IMR-90 (cell line): Measurements from ENCODE around the gene PLEKHA8.

Source experiments
- BHLHE40 ChIP-seq: fragments of 150-350 bp; IDR thresholded peaks from 2 replicates; pipeline ENCODE4 v1.6.1; 2016; ENCODE audit warnings: mild to moderate bottlenecking, low read depth, low read length
- CEBPB ChIP-seq: IDR thresholded peaks from 2 replicates; pipeline ENCODE4 v1.6.1; 2012; ENCODE audit warnings: low read depth, low read length, improper control_type of control experiment
- CTCF ChIP-seq: conservative IDR thresholded peaks from 2 replicates; pipeline ENCODE4 v1.5.1; 2012; ENCODE audit warnings: mild to moderate bottlenecking, low read depth, low read length, improper control_type of control experiment
- POLR2A ChIP-seq: IDR thresholded peaks from 2 replicates; pipeline ENCODE4 v1.6.1; 2012; ENCODE audit warnings: mild to moderate bottlenecking, low read depth, low read length
- RCOR1 ChIP-seq: IDR thresholded peaks from 2 replicates; pipeline ENCODE4 v1.6.1; 2012; ENCODE audit warnings: mild to moderate bottlenecking, low read length, improper control_type of control experiment; ENCODE audit not compliant: insufficient replicate concordance
- SMC3 ChIP-seq: fragments of 150-350 bp; IDR thresholded peaks from 2 replicates; pipeline ENCODE4 v1.6.1; 2016; ENCODE audit warnings: low read depth, mild to moderate bottlenecking, antibody characterized with exemption, low read length, moderate library complexity
- USF2 ChIP-seq: fragments of 150-350 bp; IDR thresholded peaks from 2 replicates; pipeline ENCODE4 v1.6.1; 2017; ENCODE audit warnings: mild to moderate bottlenecking, antibody characterized with exemption, low read length, low read depth

GRCh38 chr7:30143748-30144251 is 115.6 kb downstream of the PLEKHA8 start:
- TF ChIP-seq RCOR1 (no peak), BHLHE40 (no peak), CTCF (no peak), POLR2A (no peak), SMC3 (no peak), USF2 (no peak), CEBPB (no peak)
